ENCODE data around the gene NPAS3. TPM values are rescaled to one million over a fixed set of nuclear protein-coding genes. Genes with fewer than 3 reads are reported as not detected.

NPAS3 gene
- total RNA-seq (2016; rRNA removed; fragmentation: Illumina TruSeq; extraction: Trizol) (not detected in 2 replicates), polyA plus RNA-seq (2011; rRNA removed) (not detected in 2 replicates), polyA minus RNA-seq (2011; rRNA and poly(A)+ RNA removed; ENCODE audit: low replicate concordance) (not detected in 2 replicates), Bru-seq, nascent RNA (percentile 2 among the genes with signal in this experiment), BruChase-seq, experiment 1, labeled RNA remaining after a 6-hour chase (percentile 3 among the genes with signal in this experiment), BruChase-seq, experiment 2, labeled RNA remaining after a 2-hour chase (percentile 2 among the genes with signal in this experiment)
- not detected in 2 replicates for total RNA-seq (2016; cell fraction: cytosol; rRNA removed; fragmentation: Illumina TruSeq; extraction: Trizol; ENCODE audit: low read depth)
- not detected in 2 replicates for total RNA-seq (2016; cell fraction: insoluble cytoplasmic fraction; rRNA removed; fragmentation: Illumina TruSeq; extraction: Trizol)
- total RNA-seq (2016; cell fraction: membrane; rRNA removed; fragmentation: Illumina TruSeq; extraction: Trizol), result not detected in 2 replicates
- total RNA-seq (2016; cell fraction: nucleus; rRNA removed; fragmentation: Illumina TruSeq; extraction: Trizol), result not detected in 2 replicates
- polyA plus RNA-seq (2011; cell fraction: cytosol; rRNA removed), result not detected in 2 replicates
- polyA plus RNA-seq (2011; cell fraction: nucleus; rRNA removed), result not detected in 2 replicates
- polyA plus RNA-seq (2012), result not detected in 2 replicates
- not detected in 2 replicates for polyA plus RNA-seq (2016; cell fraction: cytosol; fragmentation: Illumina TruSeq; extraction: Trizol; ENCODE audit: low read depth)
- polyA plus RNA-seq (2016; cell fraction: insoluble cytoplasmic fraction; fragmentation: Illumina TruSeq; extraction: Trizol; ENCODE audit: low read depth), result not detected in 2 replicates
- not detected in 2 replicates for polyA plus RNA-seq (2016; cell fraction: membrane; fragmentation: Illumina TruSeq; extraction: Trizol; ENCODE audit: low read depth)
- not detected in 2 replicates for polyA plus RNA-seq (2016; cell fraction: nucleus; fragmentation: Illumina TruSeq; extraction: Trizol; ENCODE audit: insufficient read depth, low read depth)
- polyA minus RNA-seq (2011; cell fraction: cytosol; rRNA and poly(A)+ RNA removed), result not detected in 2 replicates
- polyA minus RNA-seq (2011; cell fraction: nucleus; rRNA and poly(A)+ RNA removed), result not detected in 2 replicates
- long read RNA-seq, experiment 1, result 0 reads
- long read RNA-seq, experiment 2, result 0 reads

- Histone ChIP-seq H3K36me3 (replicated peaks in 1 of 2; ENCODE audit: control insufficient read depth in 1 of 2, insufficient read depth in 2 of 2, low read length in 2 of 2) (no peaks in the 10 kb centered on the region), H3K4me1 (ENCODE audit: insufficient read depth, low read length) (no peaks in the 10 kb centered on the region), H4K20me1 (ENCODE audit: insufficient read depth, low read length) (no peaks in the 10 kb centered on the region; the same call in 1 of the 2 replicates), H3K27ac (ENCODE audit: extremely low read length, insufficient read depth, low read length) (no peak within 1 kb of the TSS), H3K4me3 (replicated peaks in 1 of 3; ENCODE audit: insufficient read depth in 1 of 3, low read depth in 2 of 3, low read length in 3 of 3) (peak within 1 kb of the TSS; percentile 42 to 60 (median 53); a peak in 5 of 6 replicates), H3K79me2 (ENCODE audit: insufficient read depth, low read length) (no peaks in the 10 kb centered on the region), H3K4me2 (ENCODE audit: low read depth, low read length) (peak within 1 kb of the TSS; percentile 63), H2AFZ (ENCODE audit: low read length) (no peak within 1 kb of the TSS), H3K9ac (ENCODE audit: insufficient read depth, low read depth, low read length) (no peak within 1 kb of the TSS), H3K9me3 (ENCODE audit: low read length) (no peaks in the 10 kb centered on the region), H3K27me3 (ENCODE audit: control insufficient read depth in 1 of 2, insufficient read depth in 2 of 2, low read length in 2 of 2) (peaks cover 17 to 68% of the 10 kb centered on the region in 2 experiments)
- BruUV-seq (replicated peaks), result no TSS peak
- CTCF ChIA-PET (ENCODE audit: low intra/inter-chr PET ratio, low total read pairs), result no interaction called here
- POLR2A ChIA-PET, result no interaction called here
- TF ChIP-seq FOXC1 (CRISPR knock-in tag; IDR thresholded peaks at IDR 0.05; ENCODE audit: borderline replicate concordance) (no peak), RELA (CRISPR knock-in tag; IDR thresholded peaks at IDR 0.05) (no peak), ZNF296 (CRISPR knock-in tag; conservative IDR thresholded peaks at IDR 0.05) (no peak), DMAP1 (CRISPR knock-in tag; IDR thresholded peaks at IDR 0.05) (no peak), NRL (CRISPR knock-in tag; IDR thresholded peaks at IDR 0.05; ENCODE audit: borderline replicate concordance) (no peak), ZNF777 (CRISPR knock-in tag; IDR thresholded peaks at IDR 0.05) (peak; percentile 65; the same call in 1 of the 2 replicates), ATRX (CRISPR knock-in tag; IDR thresholded peaks at IDR 0.05; ENCODE audit: borderline replicate concordance) (no peak)
- in situ Hi-C loops (cut with HindIII; ENCODE audit: extremely low pct_ligation_motif_present, low pct_unique_long_range_greater_than_20kb) (no loop called here), intact Hi-C loops (cut with micrococcal nuclease; ENCODE audit: unreplicated experiment) (no loop called here)
- peak; percentile 18 for ATAC-seq
- DNase-seq (ENCODE audit: low spot score), result no peak
- no peak for FAIRE-seq
- WGBS (ENCODE audit: low lambda C conversion rate), result 1% methylated on average over 57 of the region's 92 CpGs
These were observed at the start of gene NPAS3 for GRCh38 chr14:32938719-32939253. TSS of gene NPAS3 (plus strand) at chr14:32938879.

Measured in HepG2 (cell line).